GM19468 (cell line): ENCODE data around the gene CD55.
"Not testable (repeated sequence)": the region's sequence is repeated elsewhere in the genome, so short reads cannot be mapped to it uniquely, and the experiment has no call there.

ENCODE experiments used
- ATAC-seq: cut with Tn5 transposase; IDR thresholded peaks from one replicate; pipeline ENCODE4 v1.9.1; 2021; ENCODE audit warnings: mild to moderate bottlenecking, moderate library complexity, moderate number of reproducible peaks; ENCODE audit not compliant: unreplicated experiment; ENCODE audit errors: extremely low read depth

The CD55 gene

GRCh38 chr1:207304710-207305488 is 16.6 kb upstream of the CD55 start:
- ATAC-seq, result no peak

GRCh38 chr1:207305489-207305873 is 16.0 kb upstream of the CD55 start:
- no peak for ATAC-seq

GRCh38 chr1:207306023-207306422 is 15.5 kb upstream of the CD55 start:
- ATAC-seq, result no peak

- ATAC-seq, result no peak
Observed at GRCh38 chr1:207306603-207307002, 14.9 kb upstream of the CD55 start.

- ATAC-seq, result no peak
Observed at GRCh38 chr1:207308451-207309190, 12.9 kb upstream of the CD55 start.

GRCh38 chr1:207309745-207310273 is 11.7 kb upstream of the CD55 start:
- ATAC-seq, result no peak

- ATAC-seq, result no peak
Observed at GRCh38 chr1:207311888-207312603, 9.4 kb upstream of the CD55 start.

GRCh38 chr1:207312604-207312920 is 8.9 kb upstream of the CD55 start:
- ATAC-seq, result no peak

GRCh38 chr1:207313131-207313530 is 8.3 kb upstream of the CD55 start:
- ATAC-seq, result no peak

- ATAC-seq, result no peak
Observed at GRCh38 chr1:207314816-207315215, 6.7 kb upstream of the CD55 start.

- ATAC-seq, result no peak
Observed at GRCh38 chr1:207315435-207315834, 6.0 kb upstream of the CD55 start.

- no peak for ATAC-seq
Observed at GRCh38 chr1:207316141-207316540, 5.3 kb upstream of the CD55 start.

GRCh38 chr1:207316622-207317391 is 4.7 kb upstream of the CD55 start:
- no peak for ATAC-seq

GRCh38 chr1:207317561-207317960 is 3.9 kb upstream of the CD55 start:
- ATAC-seq, result no peak

- ATAC-seq, result no peak
Observed at GRCh38 chr1:207318072-207318619, 3.3 kb upstream of the CD55 start.

- ATAC-seq, result no peak
Observed at GRCh38 chr1:207319199-207319598, 2.3 kb upstream of the CD55 start.

GRCh38 chr1:207320105-207320504 is 1.4 kb upstream of the CD55 start:
- ATAC-seq, result not testable (repeated sequence)

- no peak for ATAC-seq
Observed at GRCh38 chr1:207321790-207322645, 540 bp downstream of the CD55 start.
